MG63 (cell line): ENCODE results near the gene UBQLN1. TPM values are rescaled to one million over a fixed set of nuclear protein-coding genes. Genes with fewer than 3 reads are reported as not detected.

Experiments used
- DNase-seq: peaks from one replicate; pipeline ENCODE4 v3.0.0-alpha.2; 2020
- H3K27me3 ChIP-seq: fragments of 250-450 bp; sonication (Bioruptor Pico); 2 replicates; pipeline ENCODE4 v1.5.1; 2020; ENCODE audit warnings: mild to moderate bottlenecking, moderate library complexity
- H3K36me3 ChIP-seq: fragments of 250-450 bp; sonication (Bioruptor Pico); 2 replicates; pipeline ENCODE4 v1.5.1; 2020; ENCODE audit warnings: mild to moderate bottlenecking, moderate library complexity
- H3K4me3 ChIP-seq: fragments of 250-450 bp; sonication (Bioruptor Pico); 2 replicates; pipeline ENCODE4 v1.5.1; 2020; ENCODE audit warnings: mild to moderate bottlenecking, moderate library complexity
- H3K9me3 ChIP-seq: fragments of 250-450 bp; sonication (Bioruptor Pico); 2 replicates; pipeline ENCODE4 v1.5.1; 2020; ENCODE audit warnings: mild to moderate bottlenecking, moderate library complexity
- total RNA-seq: library from RNA; depleted of rRNA; stranded (reverse); fragments of >200 nt; shearing (Covaris generic); gene quantifications from 2 replicates; pipeline ENCODE4 v1.2.3, GENCODE V29; 2014; ENCODE audit warnings: low replicate concordance

The UBQLN1 gene
- total RNA-seq, 1 experiment from 2014 or later: 105 TPM

DNA sequence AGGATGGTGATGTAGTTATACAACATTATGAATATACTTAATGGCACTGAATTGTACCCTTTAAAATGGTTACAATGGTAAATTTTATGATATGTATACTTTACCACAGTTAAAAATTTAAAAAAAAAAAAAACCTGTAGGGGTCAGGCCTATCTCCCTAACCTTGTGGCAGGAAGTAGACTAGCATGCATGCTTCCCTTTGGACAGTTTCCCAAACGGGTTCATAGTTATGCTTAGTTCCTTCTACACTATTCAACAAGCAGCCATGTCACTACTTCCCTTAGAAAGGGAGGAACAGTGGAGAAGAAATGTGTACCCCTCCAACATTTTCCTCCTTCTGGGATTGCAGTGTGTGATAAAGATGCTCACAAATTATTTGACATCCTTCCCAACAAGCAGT, 52.3 kb downstream of the UBQLN1 start:
- Histone ChIP-seq H3K36me3 (peaks cover 27% of the 10 kb centered on the region), H3K9me3 (no peaks in the 10 kb centered on the region), H3K27me3 (no peaks in the 10 kb centered on the region), H3K4me3 (no peak overlapping the region)
- DNase-seq: no peak

GRCh38 chr9:83652433-83652832, 55.3 kb downstream of the UBQLN1 start:
- peaks cover 11% of the 10 kb centered on the region for H3K36me3 ChIP-seq
- H3K27me3 ChIP-seq: no peaks in the 10 kb centered on the region
- no peak overlapping the region for H3K4me3 ChIP-seq
- H3K9me3 ChIP-seq: no peaks in the 10 kb centered on the region
- DNase-seq: no peak

- Histone ChIP-seq H3K27me3 (no peaks in the 10 kb centered on the region), H3K36me3 (peaks cover 6% of the 10 kb centered on the region; the same call in 1 of the 2 replicates), H3K4me3 (no peak overlapping the region), H3K9me3 (no peaks in the 10 kb centered on the region)
- no peak for DNase-seq
Observed at GRCh38 chr9:83651558-83651957, 56.2 kb downstream of the UBQLN1 start.

GRCh38 chr9:83649515-83649914, 58.2 kb downstream of the UBQLN1 start:
- no peak overlapping the region for H3K4me3 ChIP-seq
- no peaks in the 10 kb centered on the region for H3K27me3 ChIP-seq
- DNase-seq: no peak
- H3K36me3 ChIP-seq: peaks cover 6% of the 10 kb centered on the region; the same call in 1 of the 2 replicates
- no peaks in the 10 kb centered on the region for H3K9me3 ChIP-seq

DNA sequence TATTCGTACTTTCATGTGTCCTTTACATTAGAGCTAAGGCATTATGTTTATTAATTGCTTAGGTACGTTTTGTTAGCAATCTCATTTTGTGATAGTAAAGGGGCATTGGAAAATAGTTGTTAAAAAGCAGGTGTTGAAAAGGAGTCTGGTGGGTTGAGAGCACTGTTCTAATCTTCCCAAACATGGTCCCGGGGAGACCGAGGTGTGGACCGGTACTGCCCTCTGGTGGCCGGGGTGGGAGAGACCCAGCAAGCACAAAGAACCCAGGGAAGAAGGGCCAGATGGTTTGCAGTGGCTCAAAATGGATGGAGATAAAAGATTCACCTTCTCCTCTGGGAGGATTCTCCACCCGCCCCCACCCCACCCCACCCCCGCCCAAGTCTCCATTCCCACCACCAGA, 58.7 kb downstream of the UBQLN1 start:
- H3K9me3 ChIP-seq: no peaks in the 10 kb centered on the region
- peak; percentile 25 for DNase-seq
- peaks cover 6% of the 10 kb centered on the region; the same call in 1 of the 2 replicates for H3K36me3 ChIP-seq
- no peaks in the 10 kb centered on the region for H3K27me3 ChIP-seq
- no peak overlapping the region for H3K4me3 ChIP-seq

GRCh38 chr9:83646500-83647239, 61.1 kb downstream of the UBQLN1 start:
- H3K36me3 ChIP-seq: no peaks in the 10 kb centered on the region; the same call in 1 of the 2 replicates
- DNase-seq: no peak

GRCh38 chr9:83642793-83643192, 65.0 kb downstream of the UBQLN1 start:
- H3K9me3 ChIP-seq: no peaks in the 10 kb centered on the region
- no peaks in the 10 kb centered on the region for H3K36me3 ChIP-seq
- no peak for DNase-seq
- H3K27me3 ChIP-seq: no peaks in the 10 kb centered on the region
- H3K4me3 ChIP-seq: no peak overlapping the region

More at GRCh38 chr9:83646500-83647239, 61.1 kb downstream of the UBQLN1 start:
- H3K27me3 ChIP-seq: no peaks in the 10 kb centered on the region
- no peaks in the 10 kb centered on the region for H3K9me3 ChIP-seq
- no peak overlapping the region for H3K4me3 ChIP-seq

DNA sequence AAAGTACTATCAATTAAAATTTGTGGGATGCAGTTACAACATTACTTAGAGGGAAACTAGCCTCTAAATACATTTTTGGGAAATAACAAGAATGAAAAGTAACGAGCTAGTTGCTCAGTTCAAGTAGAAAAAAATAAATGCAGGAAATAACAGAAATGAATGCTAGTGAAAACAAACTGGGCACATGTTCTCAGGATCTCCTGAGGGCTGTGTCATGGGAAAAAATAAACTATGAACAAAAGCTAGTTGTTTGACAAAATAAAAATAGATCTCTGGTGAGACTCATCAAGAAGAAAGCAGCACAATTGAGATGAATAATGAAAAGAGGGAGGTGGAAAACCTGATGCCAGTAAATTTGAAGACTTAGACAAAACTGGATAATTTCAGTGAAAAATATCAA, 68.5 kb downstream of the UBQLN1 start:
- DNase-seq: no peak
- Histone ChIP-seq H3K27me3 (no peaks in the 10 kb centered on the region), H3K36me3 (no peaks in the 10 kb centered on the region), H3K4me3 (no peak overlapping the region), H3K9me3 (no peaks in the 10 kb centered on the region)

- H3K9me3 ChIP-seq: no peaks in the 10 kb centered on the region
- H3K36me3 ChIP-seq: no peaks in the 10 kb centered on the region
- H3K4me3 ChIP-seq: no peak overlapping the region
- no peak for DNase-seq
- no peaks in the 10 kb centered on the region for H3K27me3 ChIP-seq
Observed at GRCh38 chr9:83637389-83637788, 70.4 kb downstream of the UBQLN1 start.

DNA sequence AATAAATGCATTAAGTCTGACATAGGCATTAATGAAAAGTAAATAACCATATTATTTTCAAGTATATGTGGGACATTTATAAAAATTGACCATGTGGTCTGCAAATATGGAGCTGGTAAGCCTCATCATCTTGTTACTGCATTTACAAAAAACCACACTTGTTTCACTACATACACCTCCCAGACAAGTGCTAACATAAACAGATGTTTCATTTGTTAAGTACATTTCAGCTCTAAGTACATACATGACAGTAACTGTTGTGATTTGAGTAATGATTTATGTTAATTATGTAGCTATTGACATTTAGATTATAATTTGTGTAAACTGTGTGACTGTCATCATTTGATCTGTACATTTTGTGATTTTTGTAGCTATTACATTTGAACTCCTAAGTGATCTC, 70.9 kb downstream of the UBQLN1 start:
- Histone ChIP-seq H3K9me3 (no peaks in the 10 kb centered on the region), H3K36me3 (no peaks in the 10 kb centered on the region), H3K27me3 (no peaks in the 10 kb centered on the region), H3K4me3 (no peak overlapping the region)
- DNase-seq: no peak

GRCh38 chr9:83633676-83634075, 74.1 kb downstream of the UBQLN1 start:
- no peaks in the 10 kb centered on the region for H3K9me3 ChIP-seq
- H3K36me3 ChIP-seq: no peaks in the 10 kb centered on the region
- DNase-seq: no peak
- no peaks in the 10 kb centered on the region for H3K27me3 ChIP-seq
- no peak overlapping the region for H3K4me3 ChIP-seq

DNA sequence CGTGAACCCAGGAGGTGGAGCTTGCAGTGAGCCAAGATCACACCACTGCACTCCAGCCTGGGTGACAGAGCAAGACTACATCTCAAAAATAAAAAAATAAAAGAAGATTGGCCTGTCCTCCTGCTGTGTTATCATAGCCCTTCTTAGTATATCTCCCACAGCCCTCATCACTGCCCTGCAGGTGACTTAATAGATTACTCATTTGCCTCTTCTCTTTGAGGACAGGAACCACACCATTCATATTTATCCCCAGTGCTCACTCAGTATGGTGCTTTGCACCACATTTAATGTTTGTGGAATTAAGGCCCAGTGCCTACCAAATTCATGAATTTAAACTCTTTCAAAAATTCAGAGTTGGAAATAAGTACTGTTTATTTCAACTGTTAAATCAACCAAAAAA, 74.5 kb downstream of the UBQLN1 start:
- Histone ChIP-seq H3K9me3 (no peaks in the 10 kb centered on the region), H3K27me3 (no peaks in the 10 kb centered on the region), H3K36me3 (no peaks in the 10 kb centered on the region), H3K4me3 (no peak overlapping the region)
- no peak for DNase-seq

GRCh38 chr9:83630938-83631457, 76.8 kb downstream of the UBQLN1 start:
- no peak for DNase-seq
- H3K9me3 ChIP-seq: no peaks in the 10 kb centered on the region
- no peak overlapping the region for H3K4me3 ChIP-seq
- no peaks in the 10 kb centered on the region for H3K27me3 ChIP-seq
- H3K36me3 ChIP-seq: no peaks in the 10 kb centered on the region

DNA sequence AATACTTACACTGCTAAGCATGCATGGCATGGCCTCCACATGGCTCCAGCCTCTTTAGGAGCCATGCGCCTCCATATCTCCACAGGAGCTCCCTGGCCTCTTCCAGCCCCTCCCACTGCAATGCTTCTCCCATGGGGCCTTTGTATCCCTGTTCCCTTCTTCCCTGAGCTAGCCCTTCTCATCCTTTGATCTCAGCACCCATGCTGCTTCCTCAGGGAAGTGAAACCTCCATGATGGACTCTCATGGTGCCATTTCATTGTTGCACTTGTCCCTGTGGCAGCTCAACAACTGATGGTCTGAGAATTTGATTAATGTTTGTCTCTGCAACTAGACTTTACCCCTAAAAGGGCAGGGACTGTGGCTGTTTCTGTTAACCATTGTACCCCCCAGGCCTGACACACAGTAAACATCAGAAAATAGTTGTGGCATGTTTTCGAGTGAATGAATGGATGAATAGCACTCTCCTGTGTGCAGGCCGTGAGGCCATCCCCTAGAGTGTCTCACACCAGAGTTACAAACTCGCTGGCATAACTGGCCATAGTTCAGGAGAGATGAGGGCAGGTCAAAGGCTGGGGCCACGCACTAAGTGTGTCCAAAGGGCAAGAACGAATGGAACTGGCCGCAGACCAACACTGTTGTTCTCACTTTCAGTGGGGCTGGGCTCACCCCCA, 78.2 kb downstream of the UBQLN1 start:
- H3K4me3 ChIP-seq: no peak overlapping the region
- DNase-seq: no peak
- no peaks in the 10 kb centered on the region for H3K36me3 ChIP-seq
- H3K27me3 ChIP-seq: no peaks in the 10 kb centered on the region
- H3K9me3 ChIP-seq: no peaks in the 10 kb centered on the region

GRCh38 chr9:83628540-83628939, 79.2 kb downstream of the UBQLN1 start:
- Histone ChIP-seq H3K9me3 (no peaks in the 10 kb centered on the region), H3K36me3 (no peaks in the 10 kb centered on the region), H3K4me3 (no peak overlapping the region), H3K27me3 (no peaks in the 10 kb centered on the region)
- DNase-seq: no peak

- no peak for DNase-seq
- H3K4me3 ChIP-seq: no peak overlapping the region
- H3K27me3 ChIP-seq: no peaks in the 10 kb centered on the region
- no peaks in the 10 kb centered on the region for H3K9me3 ChIP-seq
- no peaks in the 10 kb centered on the region for H3K36me3 ChIP-seq
Observed at GRCh38 chr9:83625178-83625577, 82.6 kb downstream of the UBQLN1 start.

GRCh38 chr9:83623679-83624076, 84.1 kb downstream of the UBQLN1 start:
- Histone ChIP-seq H3K4me3 (peak overlapping the region; percentile 65), H3K27me3 (no peaks in the 10 kb centered on the region), H3K9me3 (no peaks in the 10 kb centered on the region), H3K36me3 (no peaks in the 10 kb centered on the region)
- no peak for DNase-seq
